Gastrocnemius medialis (tissue), 4 donors: ENCODE results near the gene GLTPD2. TPM values are rescaled to one million over a fixed set of nuclear protein-coding genes. Genes with fewer than 3 reads are reported as not detected.

Experiments
- ATAC-seq, 2 donors: fragments of 150-250 bp; one replicate each; pipeline ENCODE4 v1.9.1; 2016
- DNase-seq, 2 donors: peaks; one replicate each; pipeline ENCODE4 v3.0.0-alpha.2; 2019
- H3K27ac ChIP-seq, 4 donors: fragments of 200-600 bp; sonication (generic); 1 replicate in 1 of 4; 2 replicates in 3 of 4; pipeline ENCODE4 v1.5.1; 2016 to 2018; ENCODE audit warnings: mild to moderate bottlenecking in 2 of 4, moderate library complexity in 1 of 4
- H3K27me3 ChIP-seq, 3 donors: fragments of 200-600 bp; sonication (generic) in 2 of 3; 1 replicate in 1 of 3; 2 replicates in 2 of 3; pipeline versions ENCODE4 v1.5.1 to v1.6.0; 2016 to 2019; ENCODE audit warnings: mild to moderate bottlenecking in 1 of 3, moderate library complexity in 1 of 3
- H3K36me3 ChIP-seq, 2 donors: fragments of 200-600 bp; sonication (generic) in 1 of 2; one replicate each; pipeline ENCODE4 v1.5.1; 2017 to 2018
- H3K4me1 ChIP-seq, 2 donors: fragments of 200-600 bp; sonication (generic) in 1 of 2; one replicate each; pipeline ENCODE4 v1.5.1; 2016 to 2017; ENCODE audit warnings: mild to moderate bottlenecking in 2 of 2
- H3K4me3 ChIP-seq, 4 donors: fragments of 200-600 bp; sonication (generic) in 3 of 4; 1 replicate in 1 of 4; 2 replicates in 3 of 4; pipeline ENCODE4 v1.5.1; 2016 to 2019; ENCODE audit warnings: mild to moderate bottlenecking in 2 of 4
- H3K9me3 ChIP-seq, 3 donors: fragments of 200-600 bp; sonication (generic) in 2 of 3; 1 replicate in 1 of 3; 2 replicates in 2 of 3; pipeline ENCODE4 v1.5.1; 2016 to 2019
- POLR2A ChIP-seq, 2 donors: fragments of 450-650 bp; IDR thresholded peaks; one replicate each; pipeline ENCODE4 v1.6.1; 2017; ENCODE audit warnings: antibody characterized with exemption in 2 of 2, mild to moderate bottlenecking in 2 of 2, moderate library complexity in 2 of 2
- in situ Hi-C, 4 donors: fragments of 200-750 bp; cut with MboI; loops; one replicate each; pipeline versions ENCODE4 v1.15.0 to v1.8.0; 2017; ENCODE audit warnings: low sequenced_read_pairs in 4 of 4
- intact Hi-C: fragments of 100-400 bp; cut with DNase I; formaldehyde crosslinking; loops from one replicate; pipeline ENCODE4 v1.15.1; 2023; ENCODE audit warnings: low total_unique reads
- total RNA-seq, 4 donors: library from RNA; depleted of rRNA; stranded (reverse); fragments of >200 nt; gene quantifications; one replicate each; pipeline versions ENCODE4 v1.1.0 to v1.2.3, GENCODE V29; 2016
- TF ChIP-seq, protein P1 (sequence below), 5 experiments: fragments of 450-650 bp in 3 of 5; fragments of 200-600 bp in 2 of 5; sonication (generic) in 2 of 5; IDR thresholded peaks in 4 of 5; conservative IDR thresholded peaks in 1 of 5; 1 replicate in 4 of 5; 2 replicates in 1 of 5; pipeline ENCODE4 v1.5.1; 2016 to 2019; ENCODE audit warnings: antibody characterized with exemption in 5 of 5, mild to moderate bottlenecking in 3 of 5, moderate library complexity in 3 of 5

The GLTPD2 gene
- total RNA-seq, 4 donors from 2014 or later = 0.53 TPM; not detected in 3

DNA sequence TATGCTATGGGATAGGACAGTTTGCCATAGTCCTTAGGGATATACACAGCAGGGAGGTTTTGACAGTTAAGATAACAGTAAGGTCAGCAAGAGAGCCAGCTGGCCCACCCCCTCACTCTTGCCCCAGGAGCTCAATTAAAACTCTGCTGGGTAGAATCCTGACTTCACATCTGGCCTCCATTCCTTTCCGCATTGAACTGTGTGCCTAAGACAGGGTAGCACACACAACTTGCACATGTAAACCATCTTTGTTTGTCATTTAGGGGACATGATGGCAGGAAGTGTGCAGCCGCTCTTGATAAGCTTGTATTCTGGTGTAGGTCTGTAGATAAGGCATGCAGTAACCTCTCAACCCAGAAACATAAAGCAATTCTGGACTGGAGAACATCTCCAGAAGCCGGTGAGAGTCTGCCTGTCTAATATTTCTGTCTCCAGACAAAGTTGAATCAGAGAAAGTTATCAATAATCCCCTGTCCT, 49.6 kb downstream of the GLTPD2 start:
- no peak for TF ChIP-seq POLR2A (IDR thresholded peaks at IDR 0.05)
- TF ChIP-seq, protein P1, sequence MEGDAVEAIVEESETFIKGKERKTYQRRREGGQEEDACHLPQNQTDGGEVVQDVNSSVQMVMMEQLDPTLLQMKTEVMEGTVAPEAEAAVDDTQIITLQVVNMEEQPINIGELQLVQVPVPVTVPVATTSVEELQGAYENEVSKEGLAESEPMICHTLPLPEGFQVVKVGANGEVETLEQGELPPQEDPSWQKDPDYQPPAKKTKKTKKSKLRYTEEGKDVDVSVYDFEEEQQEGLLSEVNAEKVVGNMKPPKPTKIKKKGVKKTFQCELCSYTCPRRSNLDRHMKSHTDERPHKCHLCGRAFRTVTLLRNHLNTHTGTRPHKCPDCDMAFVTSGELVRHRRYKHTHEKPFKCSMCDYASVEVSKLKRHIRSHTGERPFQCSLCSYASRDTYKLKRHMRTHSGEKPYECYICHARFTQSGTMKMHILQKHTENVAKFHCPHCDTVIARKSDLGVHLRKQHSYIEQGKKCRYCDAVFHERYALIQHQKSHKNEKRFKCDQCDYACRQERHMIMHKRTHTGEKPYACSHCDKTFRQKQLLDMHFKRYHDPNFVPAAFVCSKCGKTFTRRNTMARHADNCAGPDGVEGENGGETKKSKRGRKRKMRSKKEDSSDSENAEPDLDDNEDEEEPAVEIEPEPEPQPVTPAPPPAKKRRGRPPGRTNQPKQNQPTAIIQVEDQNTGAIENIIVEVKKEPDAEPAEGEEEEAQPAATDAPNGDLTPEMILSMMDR (IDR thresholded peaks at IDR 0.05 in 4 of 5, conservative IDR thresholded peaks at IDR 0.05 in 1 of 5) = no peak
- no peak for DNase-seq
- intact Hi-C loops (no loop called here), in situ Hi-C loops (no loop called here)
- ATAC-seq = no peak
- H3K27ac ChIP-seq = peak overlapping the region in 1 of 4 donors; percentile 64
- H3K36me3 ChIP-seq = no peaks in the 10 kb centered on the region
- H3K4me1 ChIP-seq = peaks cover 22 to 44% of the 10 kb centered on the region in 2 donors
- H3K4me3 ChIP-seq = no peak overlapping the region
- H3K27me3 ChIP-seq = no peaks in the 10 kb centered on the region
- H3K9me3 ChIP-seq = no peaks in the 10 kb centered on the region

DNA sequence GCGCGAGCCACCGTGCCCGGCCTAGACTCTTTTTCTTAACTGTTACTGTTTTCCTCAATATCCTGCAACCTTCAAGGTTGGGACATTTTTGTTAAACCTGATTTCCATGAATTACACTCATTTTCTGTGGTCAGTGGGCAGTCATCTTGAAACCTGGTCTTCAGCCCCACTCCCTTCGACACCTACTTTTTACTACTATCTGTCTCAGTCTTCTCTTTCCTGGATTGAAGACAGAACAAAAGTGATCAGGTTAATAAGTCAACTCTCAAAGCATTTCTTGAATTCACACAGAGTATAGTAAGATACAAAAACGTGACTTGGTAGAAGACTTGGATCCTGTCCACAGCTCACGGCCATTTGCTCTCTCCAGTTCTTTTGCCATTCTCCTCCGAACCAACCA, 50.5 kb downstream of the GLTPD2 start:
- in situ Hi-C loops = no loop called here
- DNase-seq (no peak), ATAC-seq (no peak)
- no peaks in the 10 kb centered on the region for H3K9me3 ChIP-seq
- H3K27ac ChIP-seq = no peak overlapping the region
- peaks cover 19 to 40% of the 10 kb centered on the region in 2 donors for H3K4me1 ChIP-seq
- TF ChIP-seq, protein P1 (IDR thresholded peaks at IDR 0.05 in 4 of 5, conservative IDR thresholded peaks at IDR 0.05 in 1 of 5) = no peak
- no peak for TF ChIP-seq POLR2A (IDR thresholded peaks at IDR 0.05)
- no peaks in the 10 kb centered on the region for H3K27me3 ChIP-seq
- no peaks in the 10 kb centered on the region for H3K36me3 ChIP-seq
- intact Hi-C loops = no loop called here
- H3K4me3 ChIP-seq = no peak overlapping the region

Other genes starting within 250 kb of the GLTPD2 start
- gene MYBBP1A, start 233.6 kb upstream of the GLTPD2 start, total RNA-seq = 10 to 100 TPM; 42.5 to 60.2 (median 48.9) TPM
- gene GGT6, start 228.4 kb upstream of the GLTPD2 start, total RNA-seq = under 1 TPM in 1 of 4 donors, not detected in 3; 0.63 TPM
- 100 to 1,000 TPM; 110 to 588 (median 420) TPM for gene SMTNL2, start 204.4 kb upstream of the GLTPD2 start, total RNA-seq
- not detected for gene ALOX15, start 147.3 kb upstream of the GLTPD2 start, total RNA-seq
- 10 to 100 TPM; 31.5 to 46.8 (median 35.6) TPM for gene PELP1, start 84.8 kb upstream of the GLTPD2 start, total RNA-seq
- gene ARRB2, start 78.3 kb upstream of the GLTPD2 start, total RNA-seq = 10 to 100 TPM in 1 of 4 donors, 1 to 10 TPM in 3; 5.5 to 11.8 (median 7.8) TPM
- 10 to 100 TPM; 29.4 to 58.5 (median 44.8) TPM for gene MED11, start 57.5 kb upstream of the GLTPD2 start, total RNA-seq
- gene ZMYND15, start 49.1 kb upstream of the GLTPD2 start, total RNA-seq = not detected
- gene CXCL16, start 49.0 kb upstream of the GLTPD2 start, total RNA-seq = 1 to 10 TPM; 1.2 to 2.1 (median 1.4) TPM
- gene TM4SF5, start 17.1 kb upstream of the GLTPD2 start, total RNA-seq = under 1 TPM in 1 of 4 donors, not detected in 3; 0.64 TPM
- 1 to 10 TPM in 3 of 4 donors, not detected in 1; 1.4 to 7.2 (median 3.8) TPM for gene VMO1, start 2.6 kb upstream of the GLTPD2 start, total RNA-seq
- 100 to 1,000 TPM; 365 to 662 (median 479) TPM for gene PSMB6, start 7.2 kb downstream of the GLTPD2 start, total RNA-seq
- 1 to 10 TPM; 2.8 to 5.8 (median 4.2) TPM for gene PLD2, start 18.2 kb downstream of the GLTPD2 start, total RNA-seq
- gene MINK1, start 44.4 kb downstream of the GLTPD2 start, total RNA-seq = 10 to 100 TPM; 11.7 to 20.2 (median 15.3) TPM
- under 1 TPM in 2 of 4 donors, not detected in 2; 0.10 to 0.33 TPM for gene C17orf107, start 110.6 kb downstream of the GLTPD2 start, total RNA-seq
- gene CHRNE, start 114.1 kb downstream of the GLTPD2 start, total RNA-seq = 1 to 10 TPM in 1 of 4 donors, under 1 TPM in 2, not detected in 1; 0.33 to 1.9 (median 0.52) TPM
- gene GP1BA, start 143.3 kb downstream of the GLTPD2 start, total RNA-seq = not detected
- gene SLC25A11, start 151.1 kb downstream of the GLTPD2 start, total RNA-seq = 100 to 1,000 TPM in 2 of 4 donors, 10 to 100 TPM in 2; 52.6 to 106 (median 81.7) TPM
- gene RNF167, start 151.3 kb downstream of the GLTPD2 start, total RNA-seq = 10 to 100 TPM; 51.2 to 99.5 (median 75.2) TPM
- gene PFN1, start 159.6 kb downstream of the GLTPD2 start, total RNA-seq = 100 to 1,000 TPM; 304 to 750 (median 599) TPM
- gene ENO3, start 162.2 kb downstream of the GLTPD2 start, total RNA-seq = 1,000 to 10,000 TPM; 1,434 to 5,473 (median 3,204) TPM
- gene SPAG7, start 178.9 kb downstream of the GLTPD2 start, total RNA-seq = 100 to 1,000 TPM in 1 of 4 donors, 10 to 100 TPM in 3; 78.6 to 114 (median 91.0) TPM
- gene CAMTA2, start 198.7 kb downstream of the GLTPD2 start, total RNA-seq = 10 to 100 TPM; 19.1 to 46.4 (median 36.4) TPM
- gene INCA1, start 208.6 kb downstream of the GLTPD2 start, total RNA-seq = 1 to 10 TPM; 1.9 to 5.7 (median 4.3) TPM
- 100 to 1,000 TPM; 327 to 543 (median 393) TPM for gene KIF1C, start 209.0 kb downstream of the GLTPD2 start, total RNA-seq
- not detected for gene SLC52A1, start 246.5 kb downstream of the GLTPD2 start, total RNA-seq